ENCODE measurements around the gene ACAA1.
"Not testable (repeated sequence)": the region's sequence is repeated elsewhere in the genome, so short reads cannot be mapped to it uniquely, and the experiment has no call there.

Gene ACAA1

GRCh38 chr3:38141952-38142273, 5.0 kb upstream of the ACAA1 start:
- Histone ChIP-seq H3K4me3 (ENCODE audit: low read depth, low read length) (no peak overlapping the region), H3K4me1 (ENCODE audit: control insufficient read depth, insufficient read depth, low read length, unreplicated experiment) (peaks cover 20% of the 10 kb centered on the region), H2AFZ (ENCODE audit: low read length, unreplicated experiment) (no peak overlapping the region), H3K27me3 (ENCODE audit: insufficient read depth, low read length) (no peaks in the 10 kb centered on the region), H3K27ac (ENCODE audit: low read depth, low read length) (no peak overlapping the region), H3K79me2 (ENCODE audit: control insufficient read depth, insufficient read depth, low read length, unreplicated experiment) (peaks cover 22% of the 10 kb centered on the region), H3K36me3 (ENCODE audit: insufficient read depth, low read length) (no peaks in the 10 kb centered on the region)

GRCh38 chr3:38141173-38141951, 4.4 kb upstream of the ACAA1 start:
- Histone ChIP-seq H2AFZ (ENCODE audit: low read length, unreplicated experiment) (no peak overlapping the region), H3K4me3 (ENCODE audit: low read depth, low read length) (no peak overlapping the region), H3K27me3 (ENCODE audit: insufficient read depth, low read length) (no peaks in the 10 kb centered on the region), H3K27ac (ENCODE audit: low read depth, low read length) (no peak overlapping the region), H3K36me3 (ENCODE audit: insufficient read depth, low read length) (no peaks in the 10 kb centered on the region), H3K4me1 (ENCODE audit: control insufficient read depth, insufficient read depth, low read length, unreplicated experiment) (peaks cover 20% of the 10 kb centered on the region), H3K79me2 (ENCODE audit: control insufficient read depth, insufficient read depth, low read length, unreplicated experiment) (peaks cover 27% of the 10 kb centered on the region)

- H3K4me3 ChIP-seq (ENCODE audit: low read depth, low read length), result peak overlapping the region; percentile 99
These were observed 3.6 kb upstream of the ACAA1 start for GRCh38 chr3:38140326-38141172.

GRCh38 chr3:38139652-38140051, 2.7 kb upstream of the ACAA1 start:
- Histone ChIP-seq H3K4me3 (ENCODE audit: low read depth, low read length) (peak overlapping the region; percentile 99), H3K27me3 (ENCODE audit: insufficient read depth, low read length) (no peaks in the 10 kb centered on the region), H3K36me3 (ENCODE audit: insufficient read depth, low read length) (no peaks in the 10 kb centered on the region), H3K4me1 (ENCODE audit: control insufficient read depth, insufficient read depth, low read length, unreplicated experiment) (peaks cover 20% of the 10 kb centered on the region), H2AFZ (ENCODE audit: low read length, unreplicated experiment) (no peak overlapping the region), H3K27ac (ENCODE audit: low read depth, low read length) (no peak overlapping the region), H3K79me2 (ENCODE audit: control insufficient read depth, insufficient read depth, low read length, unreplicated experiment) (peaks cover 37% of the 10 kb centered on the region)

More at GRCh38 chr3:38140326-38141172, 3.6 kb upstream of the ACAA1 start:
- H3K79me2 ChIP-seq (ENCODE audit: control insufficient read depth, insufficient read depth, low read length, unreplicated experiment), result peaks cover 35% of the 10 kb centered on the region
- H2AFZ ChIP-seq (ENCODE audit: low read length, unreplicated experiment), result no peak overlapping the region
- H3K27ac ChIP-seq (ENCODE audit: low read depth, low read length), result no peak overlapping the region
- H3K27me3 ChIP-seq (ENCODE audit: insufficient read depth, low read length), result no peaks in the 10 kb centered on the region
- H3K4me1 ChIP-seq (ENCODE audit: control insufficient read depth, insufficient read depth, low read length, unreplicated experiment), result peaks cover 20% of the 10 kb centered on the region
- H3K36me3 ChIP-seq (ENCODE audit: insufficient read depth, low read length), result no peaks in the 10 kb centered on the region

GRCh38 chr3:38139191-38139590, 2.3 kb upstream of the ACAA1 start:
- Histone ChIP-seq H2AFZ (ENCODE audit: low read length, unreplicated experiment) (peak overlapping the region; percentile 97), H3K4me1 (ENCODE audit: control insufficient read depth, insufficient read depth, low read length, unreplicated experiment) (peaks cover 21% of the 10 kb centered on the region), H3K79me2 (ENCODE audit: control insufficient read depth, insufficient read depth, low read length, unreplicated experiment) (peaks cover 37% of the 10 kb centered on the region), H3K27ac (ENCODE audit: low read depth, low read length) (no peak overlapping the region), H3K36me3 (ENCODE audit: insufficient read depth, low read length) (peaks cover 3% of the 10 kb centered on the region; the same call in 1 of the 2 replicates), H3K27me3 (ENCODE audit: insufficient read depth, low read length) (no peaks in the 10 kb centered on the region), H3K4me3 (ENCODE audit: low read depth, low read length) (peak overlapping the region; percentile 99)

- peak within 1 kb of the TSS; percentile 99 for H3K4me3 ChIP-seq (ENCODE audit: low read depth, low read length)
- peaks cover 37% of the 10 kb centered on the region for H3K79me2 ChIP-seq (ENCODE audit: control insufficient read depth, insufficient read depth, low read length, unreplicated experiment)
- H3K36me3 ChIP-seq (ENCODE audit: insufficient read depth, low read length), result peaks cover 4% of the 10 kb centered on the region; the same call in 1 of the 2 replicates
- no peaks in the 10 kb centered on the region for H3K27me3 ChIP-seq (ENCODE audit: insufficient read depth, low read length)
- H3K4me1 ChIP-seq (ENCODE audit: control insufficient read depth, insufficient read depth, low read length, unreplicated experiment), result peaks cover 26% of the 10 kb centered on the region
- H3K27ac ChIP-seq (ENCODE audit: low read depth, low read length), result peak within 1 kb of the TSS; percentile 75
- H2AFZ ChIP-seq (ENCODE audit: low read length, unreplicated experiment), result peak within 1 kb of the TSS; percentile 97
These were observed 1.6 kb upstream of the ACAA1 start, which contains the start of gene MYD88 for GRCh38 chr3:38138349-38139190. TSS of gene MYD88 (plus strand) at chr3:38138661. CDS start at chr3:38138701, 40 bp downstream.

- Histone ChIP-seq H2AFZ (ENCODE audit: low read length, unreplicated experiment) (peak overlapping the region; percentile 97), H3K27ac (ENCODE audit: low read depth, low read length) (peak overlapping the region; percentile 75), H3K27me3 (ENCODE audit: insufficient read depth, low read length) (no peaks in the 10 kb centered on the region), H3K4me1 (ENCODE audit: control insufficient read depth, insufficient read depth, low read length, unreplicated experiment) (peaks cover 33% of the 10 kb centered on the region), H3K79me2 (ENCODE audit: control insufficient read depth, insufficient read depth, low read length, unreplicated experiment) (peaks cover 37% of the 10 kb centered on the region), H3K36me3 (ENCODE audit: insufficient read depth, low read length) (peaks cover 4% of the 10 kb centered on the region; the same call in 1 of the 2 replicates), H3K4me3 (ENCODE audit: low read depth, low read length) (peak overlapping the region; percentile 99)
These were observed 855 bp upstream of the ACAA1 start for GRCh38 chr3:38137615-38138348.

GRCh38 chr3:38136393-38136776, 542 bp downstream of the ACAA1 start:
- H3K27ac ChIP-seq (ENCODE audit: low read depth, low read length), result peak overlapping the region; percentile 12; the same call in 1 of the 2 replicates
- H3K36me3 ChIP-seq (ENCODE audit: insufficient read depth, low read length), result peaks cover 6% of the 10 kb centered on the region; the same call in 1 of the 2 replicates
- peaks cover 37% of the 10 kb centered on the region for H3K79me2 ChIP-seq (ENCODE audit: control insufficient read depth, insufficient read depth, low read length, unreplicated experiment)
- H3K4me1 ChIP-seq (ENCODE audit: control insufficient read depth, insufficient read depth, low read length, unreplicated experiment), result peaks cover 33% of the 10 kb centered on the region
- no peaks in the 10 kb centered on the region for H3K27me3 ChIP-seq (ENCODE audit: insufficient read depth, low read length)
- peak overlapping the region; percentile 99 for H3K4me3 ChIP-seq (ENCODE audit: low read depth, low read length)
- peak overlapping the region; percentile 88 for H2AFZ ChIP-seq (ENCODE audit: low read length, unreplicated experiment)

- Histone ChIP-seq H3K36me3 (ENCODE audit: insufficient read depth, low read length) (peaks cover 12% of the 10 kb centered on the region; the same call in 1 of the 2 replicates), H3K4me1 (ENCODE audit: control insufficient read depth, insufficient read depth, low read length, unreplicated experiment) (peaks cover 33% of the 10 kb centered on the region), H3K4me3 (ENCODE audit: low read depth, low read length) (peak overlapping the region; percentile 99), H3K79me2 (ENCODE audit: control insufficient read depth, insufficient read depth, low read length, unreplicated experiment) (peaks cover 39% of the 10 kb centered on the region)
- not testable (repeated sequence) for H3K27me3 ChIP-seq (ENCODE audit: insufficient read depth, low read length); H2AFZ ChIP-seq (ENCODE audit: low read length, unreplicated experiment); H3K27ac ChIP-seq (ENCODE audit: low read depth, low read length)
These were observed 1.2 kb downstream of the ACAA1 start for GRCh38 chr3:38135621-38136277.
